ENCODE measurements around the gene BCAS2. TPM values are rescaled to one million over a fixed set of nuclear protein-coding genes. Genes with fewer than 3 reads are reported as not detected.

The BCAS2 gene
- total RNA-seq, 1 donor from 2014 or later: 32.5 TPM

GRCh38 chr1:114559356-114559755 is 22.1 kb downstream of the BCAS2 start:
- DNase-seq (ENCODE audit: low spot score): no peak

- peak; percentile 9 for DNase-seq (ENCODE audit: low spot score)
These were observed 22.9 kb downstream of the BCAS2 start for GRCh38 chr1:114558544-114558943.

GRCh38 chr1:114554577-114554976 is 26.8 kb downstream of the BCAS2 start:
- DNase-seq (ENCODE audit: low spot score): no peak

- no peak for DNase-seq (ENCODE audit: low spot score)
These were observed 29.2 kb downstream of the BCAS2 start for GRCh38 chr1:114552106-114552639.

GRCh38 chr1:114551400-114551799 is 30.0 kb downstream of the BCAS2 start:
- DNase-seq (ENCODE audit: low spot score): no peak

GRCh38 chr1:114550336-114550735 is 31.1 kb downstream of the BCAS2 start:
- no peak for DNase-seq (ENCODE audit: low spot score)

GRCh38 chr1:114549137-114549536 is 32.3 kb downstream of the BCAS2 start:
- DNase-seq (ENCODE audit: low spot score): no peak

GRCh38 chr1:114547076-114547475 is 34.3 kb downstream of the BCAS2 start:
- peak; percentile 80 for DNase-seq (ENCODE audit: low spot score)

- no peak for DNase-seq (ENCODE audit: low spot score)
These were observed 35.6 kb downstream of the BCAS2 start for GRCh38 chr1:114545796-114546195.

- DNase-seq (ENCODE audit: low spot score): no peak
These were observed 36.1 kb downstream of the BCAS2 start for GRCh38 chr1:114545315-114545714.

GRCh38 chr1:114540821-114541220 is 40.6 kb downstream of the BCAS2 start:
- no peak for DNase-seq (ENCODE audit: low spot score)

GRCh38 chr1:114540272-114540671 is 41.1 kb downstream of the BCAS2 start:
- DNase-seq (ENCODE audit: low spot score): no peak

- no peak for DNase-seq (ENCODE audit: low spot score)
These were observed 45.4 kb downstream of the BCAS2 start for GRCh38 chr1:114536043-114536442.

GRCh38 chr1:114535401-114535800 is 46.0 kb downstream of the BCAS2 start:
- DNase-seq (ENCODE audit: low spot score): no peak

GRCh38 chr1:114531094-114531493 is 50.3 kb downstream of the BCAS2 start:
- no peak for DNase-seq (ENCODE audit: low spot score)

- no peak for DNase-seq (ENCODE audit: low spot score)
These were observed 51.2 kb downstream of the BCAS2 start for GRCh38 chr1:114530224-114530623.

GRCh38 chr1:114524944-114525343 is 56.5 kb downstream of the BCAS2 start:
- no peak for DNase-seq (ENCODE audit: low spot score)

- no peak for DNase-seq (ENCODE audit: low spot score)
These were observed 59.2 kb downstream of the BCAS2 start for GRCh38 chr1:114522264-114522575.

GRCh38 chr1:114521396-114522263 is 59.8 kb downstream of the BCAS2 start:
- no peak for DNase-seq (ENCODE audit: low spot score)
